ENCODE results near the gene NLRP1.

NLRP1 gene

DNA sequence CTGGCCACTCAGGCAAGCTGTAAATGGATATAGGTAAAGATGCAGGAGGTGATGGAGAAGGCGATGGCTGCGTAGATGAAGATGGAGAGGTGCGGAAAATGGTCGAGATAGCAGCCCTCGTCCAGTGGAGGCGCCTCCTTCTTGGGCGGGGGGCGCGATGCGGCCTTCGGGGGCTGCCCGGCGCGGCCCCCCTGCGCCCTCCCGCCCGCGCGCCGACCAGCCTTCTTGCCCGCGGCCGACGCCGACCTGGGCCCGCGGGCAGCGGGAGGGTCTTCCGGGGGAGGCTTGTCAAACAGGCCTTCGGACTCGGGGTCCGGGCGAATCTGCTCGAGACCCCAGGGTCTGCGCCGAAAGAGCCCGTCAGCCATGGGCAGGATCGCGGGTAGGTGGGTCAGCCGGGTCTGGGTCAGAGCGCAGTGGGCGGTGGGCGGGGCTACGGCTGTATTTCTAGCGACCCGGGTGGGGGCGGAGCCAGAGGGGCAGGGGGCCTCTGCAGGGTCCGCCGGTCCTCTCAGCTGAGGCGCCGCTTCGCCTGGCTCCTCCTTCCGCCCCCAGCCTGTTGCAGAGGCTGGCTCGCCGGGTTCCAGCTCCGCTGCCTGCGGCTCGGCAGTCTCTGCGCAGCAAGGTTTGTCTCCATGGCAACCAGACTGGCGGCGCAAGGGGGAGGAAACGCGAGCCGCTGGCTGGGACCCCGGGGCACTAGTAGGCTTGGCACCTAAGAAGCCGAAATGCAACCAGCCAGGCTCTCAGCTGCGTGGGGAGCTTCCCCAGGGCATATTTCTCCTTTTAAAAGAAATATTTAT lies 83.5 kb downstream of the NLRP1 start:
- in situ Hi-C loops (cut with HindIII; ENCODE audit: low pct_ligation_motif_present, low pct_unique_long_range_greater_than_20kb, low sequenced_read_pairs), result no loop called here
- peak; percentile 85 for DNase-seq

- in situ Hi-C loops (cut with HindIII; ENCODE audit: low pct_ligation_motif_present, low pct_unique_long_range_greater_than_20kb, low sequenced_read_pairs), result no loop called here
Observed at GRCh38 chr17:5500247-5500588, 84.1 kb downstream of the NLRP1 start.

DNA sequence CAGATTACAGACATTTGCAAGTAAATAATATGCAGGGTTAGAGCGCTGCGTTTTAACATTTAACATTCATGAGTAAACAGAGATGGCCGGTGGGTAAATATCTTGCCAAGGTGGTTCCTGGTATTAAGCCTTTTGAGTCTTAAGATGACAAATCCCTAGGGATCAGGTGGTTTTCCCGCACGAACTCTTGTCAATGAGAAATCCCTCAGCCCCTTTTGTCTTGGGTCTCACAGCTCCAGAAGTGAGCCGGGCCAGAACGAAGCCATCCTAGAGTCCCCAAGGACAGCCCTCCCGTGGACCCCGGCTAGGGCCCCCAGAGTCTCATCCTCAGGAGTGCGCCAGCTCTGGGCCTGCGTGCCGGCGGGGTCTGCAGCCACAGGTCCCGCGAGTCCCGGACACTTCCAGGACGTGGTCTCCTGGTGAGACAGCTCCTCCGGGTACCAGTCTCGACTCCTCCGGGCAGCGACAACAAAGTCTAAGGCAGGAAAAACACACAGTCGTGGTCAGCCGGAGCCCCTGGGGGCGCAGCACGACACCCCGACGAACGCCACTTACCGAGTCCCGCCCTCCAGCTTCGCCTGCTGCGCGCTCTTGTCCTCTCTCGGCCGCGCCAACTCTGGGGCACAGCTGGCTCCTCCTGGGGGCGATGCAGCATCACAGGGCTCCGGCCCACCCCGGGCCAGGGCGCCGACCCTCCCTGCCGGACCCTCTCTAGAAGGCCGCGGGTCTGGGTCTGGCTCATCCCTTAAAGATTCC lies 84.7 kb downstream of the NLRP1 start:
- in situ Hi-C loops (cut with HindIII; ENCODE audit: low pct_ligation_motif_present, low pct_unique_long_range_greater_than_20kb, low sequenced_read_pairs), result no loop called here

More at GRCh38 chr17:5500247-5500588, 84.1 kb downstream of the NLRP1 start:
- no peak for DNase-seq

GRCh38 chr17:5492970-5493369 lies 91.3 kb downstream of the NLRP1 start:
- DNase-seq, result no peak
- in situ Hi-C loops (cut with HindIII; ENCODE audit: low pct_ligation_motif_present, low pct_unique_long_range_greater_than_20kb, low sequenced_read_pairs), result no loop called here

More for the DNA sequence above, 84.7 kb downstream of the NLRP1 start:
- no peak for DNase-seq

GRCh38 chr17:5488752-5489151 lies 95.6 kb downstream of the NLRP1 start:
- no peak for DNase-seq
- in situ Hi-C loops (cut with HindIII; ENCODE audit: low pct_ligation_motif_present, low pct_unique_long_range_greater_than_20kb, low sequenced_read_pairs), result no loop called here

DNA sequence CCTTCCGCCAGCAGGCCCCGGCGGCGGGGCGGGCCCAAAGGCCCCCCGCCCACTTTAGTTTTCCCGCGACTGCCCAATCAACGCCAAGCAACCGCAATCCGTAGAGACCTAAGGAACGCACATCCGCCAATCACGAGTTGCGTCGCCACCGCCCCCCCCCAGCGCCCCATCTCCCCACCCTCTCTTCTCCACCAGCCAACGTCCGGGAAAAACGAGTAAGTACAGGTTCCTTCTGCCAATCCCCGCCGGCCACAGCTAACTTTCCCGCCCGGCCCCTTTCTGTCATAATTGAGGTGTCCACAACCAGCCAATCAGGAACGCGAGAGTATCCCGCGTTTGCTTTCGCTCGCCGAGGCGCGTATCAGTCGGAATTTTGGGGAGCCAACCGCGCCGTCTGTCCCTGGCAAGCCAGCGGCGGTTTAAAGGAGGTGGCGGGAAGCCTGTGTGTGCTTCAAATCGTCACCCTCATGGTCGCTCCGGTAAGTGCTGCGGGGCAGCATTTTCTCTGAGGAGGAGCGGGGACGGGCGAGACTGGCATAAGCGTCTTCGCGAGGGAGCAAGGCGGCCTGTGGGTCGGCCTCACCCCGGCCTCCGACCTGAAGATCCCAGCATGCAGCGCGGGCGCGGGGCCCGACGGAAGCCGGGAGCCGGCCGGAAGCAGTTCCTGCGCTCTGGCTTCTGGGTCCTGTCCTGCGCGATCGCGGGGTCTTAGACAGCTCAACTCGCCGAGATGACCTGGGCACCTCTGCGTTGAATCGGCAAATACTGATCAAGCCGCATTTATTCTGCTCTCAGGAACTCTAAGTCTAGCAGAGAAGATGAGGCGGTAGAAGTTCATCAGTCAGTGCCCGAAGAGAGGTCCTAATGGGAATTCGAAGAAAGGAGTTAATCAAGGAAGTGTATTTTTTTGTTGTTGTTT lies 97.8 kb downstream of the NLRP1 start, which contains the start of gene MIS12:
Gene MIS12, plus strand, starts transcription at position 361 of the 919 bp plus-strand sequence. CDS start 2,297 bp downstream, outside the sequence.
- peak; percentile 100 for DNase-seq
- in situ Hi-C loops (cut with HindIII; ENCODE audit: low pct_ligation_motif_present, low pct_unique_long_range_greater_than_20kb, low sequenced_read_pairs), result no loop called here

GRCh38 chr17:5485270-5486205 lies 98.8 kb downstream of the NLRP1 start, which contains the start of gene DERL2:
TSS of gene DERL2 (minus strand) at chr17:5486178. CDS start at chr17:5486161, 17 bp downstream.
- DNase-seq, result peak; percentile 55
- in situ Hi-C loops (cut with HindIII; ENCODE audit: low pct_ligation_motif_present, low pct_unique_long_range_greater_than_20kb, low sequenced_read_pairs), result no loop called here

- DNase-seq, result no peak
- in situ Hi-C loops (cut with HindIII; ENCODE audit: low pct_ligation_motif_present, low pct_unique_long_range_greater_than_20kb, low sequenced_read_pairs), result no loop called here
Observed at GRCh38 chr17:5481451-5481850, 102.9 kb downstream of the NLRP1 start.

DNA sequence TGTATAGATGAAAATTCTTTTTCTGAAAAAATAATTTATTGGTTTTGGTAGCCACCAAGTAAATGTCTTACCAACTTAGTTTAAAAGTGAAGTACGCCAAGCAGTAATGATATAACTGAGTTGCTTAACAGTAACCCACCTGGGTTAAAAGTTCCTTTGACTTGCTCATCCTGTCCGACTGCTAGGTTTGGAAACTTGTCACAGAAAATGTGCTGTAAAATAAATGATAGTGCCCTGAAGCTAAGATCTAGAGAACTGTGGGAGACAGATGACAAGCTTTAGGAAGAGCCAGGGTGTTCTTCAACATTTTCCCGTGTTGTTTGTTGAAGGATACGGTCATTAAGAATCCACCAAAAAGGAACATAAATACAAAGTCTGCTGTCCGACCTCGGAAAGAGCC lies 103.3 kb downstream of the NLRP1 start:
- in situ Hi-C loops (cut with HindIII; ENCODE audit: low pct_ligation_motif_present, low pct_unique_long_range_greater_than_20kb, low sequenced_read_pairs), result no loop called here
- no peak for DNase-seq

DNA sequence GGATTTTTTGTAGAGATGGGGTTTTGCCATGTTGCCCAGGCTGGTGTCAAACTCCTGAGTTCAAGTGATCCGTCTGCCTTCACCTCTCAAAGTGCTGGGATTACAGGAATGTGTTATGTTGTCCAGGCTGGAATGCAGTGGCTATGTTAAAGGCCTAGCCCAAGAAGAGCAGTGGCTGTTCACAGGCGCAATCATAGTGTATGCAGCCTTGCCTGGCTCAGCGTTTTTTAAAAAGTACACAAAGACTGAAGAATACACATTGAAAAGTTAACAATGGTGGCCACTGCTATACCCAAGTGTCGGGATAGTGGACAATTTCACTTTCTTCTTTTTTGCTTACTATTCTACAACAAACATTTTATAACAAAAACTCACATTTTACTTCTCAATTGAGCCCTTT lies 105.3 kb downstream of the NLRP1 start:
- no peak for DNase-seq
- in situ Hi-C loops (cut with HindIII; ENCODE audit: low pct_ligation_motif_present, low pct_unique_long_range_greater_than_20kb, low sequenced_read_pairs), result no loop called here

GRCh38 chr17:5473906-5474305 lies 110.4 kb downstream of the NLRP1 start:
- in situ Hi-C loops (cut with HindIII; ENCODE audit: low pct_ligation_motif_present, low pct_unique_long_range_greater_than_20kb, low sequenced_read_pairs), result no loop called here
- no peak for DNase-seq

- in situ Hi-C loops (cut with HindIII; ENCODE audit: low pct_ligation_motif_present, low pct_unique_long_range_greater_than_20kb, low sequenced_read_pairs), result no loop called here
- no peak for DNase-seq
Observed at GRCh38 chr17:5472511-5472910, 111.8 kb downstream of the NLRP1 start.

GRCh38 chr17:5468075-5468473 lies 116.2 kb downstream of the NLRP1 start:
- in situ Hi-C loops (cut with HindIII; ENCODE audit: low pct_ligation_motif_present, low pct_unique_long_range_greater_than_20kb, low sequenced_read_pairs), result no loop called here
- DNase-seq, result no peak

DNA sequence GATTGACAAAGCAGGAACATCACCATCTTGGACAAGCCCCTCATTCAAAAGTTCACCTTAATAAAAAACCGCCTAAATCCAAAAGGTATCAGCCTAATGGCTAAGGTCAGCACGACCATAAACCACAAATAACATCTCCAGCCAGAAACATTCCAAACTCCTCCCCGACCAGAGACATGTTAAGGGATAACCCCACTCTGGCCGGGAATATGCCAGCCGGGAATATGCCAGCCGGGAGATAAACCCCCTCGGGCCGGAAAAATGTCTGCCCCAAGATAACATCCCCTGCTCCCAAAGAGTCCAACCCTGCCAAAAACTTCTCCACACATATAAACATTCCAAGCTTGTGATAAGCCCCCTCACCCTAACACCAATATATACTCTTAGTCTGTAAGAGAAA lies 116.9 kb downstream of the NLRP1 start:
- no peak for DNase-seq
- in situ Hi-C loops (cut with HindIII; ENCODE audit: low pct_ligation_motif_present, low pct_unique_long_range_greater_than_20kb, low sequenced_read_pairs), result no loop called here

DNA sequence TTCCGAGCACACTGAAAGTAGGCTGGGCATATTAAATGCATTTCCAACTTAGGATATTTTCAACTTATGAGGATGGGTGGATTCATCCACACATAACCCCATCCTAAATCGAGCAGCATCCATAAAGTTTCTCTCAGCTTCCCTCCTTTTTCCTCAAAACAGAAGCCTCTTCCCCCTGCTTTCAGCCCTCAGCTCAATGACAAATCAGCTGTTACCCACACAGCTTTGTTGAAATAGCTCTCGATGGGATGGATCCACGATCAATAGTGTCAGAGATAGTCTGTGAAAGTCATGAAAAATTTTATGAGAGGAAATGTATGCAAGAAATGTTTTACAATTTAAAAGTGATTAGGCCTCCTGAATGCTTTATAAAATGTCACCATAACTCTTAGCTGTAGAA lies 118.0 kb downstream of the NLRP1 start:
- in situ Hi-C loops (cut with HindIII; ENCODE audit: low pct_ligation_motif_present, low pct_unique_long_range_greater_than_20kb, low sequenced_read_pairs), result no loop called here

DNA sequence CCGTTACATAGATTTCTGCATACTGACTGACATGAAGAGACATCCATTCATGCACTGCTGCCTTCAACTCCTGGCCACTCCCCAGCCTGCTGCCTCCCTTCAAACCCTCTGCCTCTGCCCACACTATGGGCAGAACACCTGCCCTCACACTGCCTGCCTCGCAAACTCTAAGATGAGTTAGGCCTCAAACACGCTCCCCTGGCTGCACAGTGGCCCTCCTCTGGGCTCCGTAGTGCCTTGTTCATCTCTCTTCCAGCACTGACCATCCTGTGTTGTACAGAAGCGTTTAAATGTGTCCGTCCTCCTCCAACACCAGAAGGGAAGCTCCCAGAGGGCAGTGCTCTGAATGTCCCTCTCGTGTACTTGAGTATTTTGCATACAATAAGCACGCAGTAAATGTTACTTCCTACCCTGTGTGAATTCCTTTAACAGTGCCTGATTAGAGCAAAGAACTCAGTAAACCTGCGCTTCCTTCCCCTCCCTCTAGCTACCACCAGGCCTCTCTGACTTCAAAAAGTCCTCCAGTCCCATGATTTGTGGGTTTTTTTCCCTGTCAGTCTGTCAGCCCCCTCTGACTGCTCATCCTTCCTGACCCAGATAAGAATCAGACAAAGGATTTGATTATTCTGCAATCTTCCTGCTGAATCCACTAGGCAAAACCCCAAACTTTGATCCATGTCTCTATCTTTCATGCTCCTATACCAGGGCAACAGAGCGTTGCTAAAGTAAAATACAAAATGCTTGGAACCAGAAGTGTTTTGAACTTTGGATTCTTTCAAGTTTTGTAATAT lies 119.4 kb downstream of the NLRP1 start:
- in situ Hi-C loops (cut with HindIII; ENCODE audit: low pct_ligation_motif_present, low pct_unique_long_range_greater_than_20kb, low sequenced_read_pairs), result no loop called here
- DNase-seq, result no peak

More for the DNA sequence above, 118.0 kb downstream of the NLRP1 start:
- no peak for DNase-seq
